Measurements from ENCODE around the gene AP3S2.
"Not testable (repeated sequence)": the region's sequence is repeated elsewhere in the genome, so short reads cannot be mapped to it uniquely, and the experiment has no call there.

The AP3S2 gene

DNA sequence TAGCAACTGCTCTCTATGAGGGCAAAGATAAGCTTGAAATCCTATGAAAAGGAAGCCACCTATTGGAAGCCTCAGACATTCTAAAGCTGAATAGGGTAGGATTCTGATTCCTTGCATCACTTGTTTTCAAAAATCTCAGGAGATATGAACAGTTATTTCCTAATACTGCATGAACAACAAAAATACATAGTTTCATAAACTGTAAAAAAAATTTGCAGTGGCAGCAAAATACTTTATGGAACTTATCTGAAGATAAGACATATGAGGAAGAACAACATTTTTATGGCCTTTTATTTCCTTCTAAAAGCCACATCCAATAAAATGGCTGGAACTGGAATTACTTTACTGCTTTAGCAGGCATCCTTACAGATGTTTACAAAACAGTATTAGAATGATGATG lies 29.9 kb downstream of the AP3S2 start:
- no peak for DNase-seq

- no peak for DNase-seq
Measured at GRCh38 chr15:89860891-89861290, 32.9 kb downstream of the AP3S2 start.

- DNase-seq, result no peak
Measured at GRCh38 chr15:89860431-89860830, 33.4 kb downstream of the AP3S2 start.

DNA sequence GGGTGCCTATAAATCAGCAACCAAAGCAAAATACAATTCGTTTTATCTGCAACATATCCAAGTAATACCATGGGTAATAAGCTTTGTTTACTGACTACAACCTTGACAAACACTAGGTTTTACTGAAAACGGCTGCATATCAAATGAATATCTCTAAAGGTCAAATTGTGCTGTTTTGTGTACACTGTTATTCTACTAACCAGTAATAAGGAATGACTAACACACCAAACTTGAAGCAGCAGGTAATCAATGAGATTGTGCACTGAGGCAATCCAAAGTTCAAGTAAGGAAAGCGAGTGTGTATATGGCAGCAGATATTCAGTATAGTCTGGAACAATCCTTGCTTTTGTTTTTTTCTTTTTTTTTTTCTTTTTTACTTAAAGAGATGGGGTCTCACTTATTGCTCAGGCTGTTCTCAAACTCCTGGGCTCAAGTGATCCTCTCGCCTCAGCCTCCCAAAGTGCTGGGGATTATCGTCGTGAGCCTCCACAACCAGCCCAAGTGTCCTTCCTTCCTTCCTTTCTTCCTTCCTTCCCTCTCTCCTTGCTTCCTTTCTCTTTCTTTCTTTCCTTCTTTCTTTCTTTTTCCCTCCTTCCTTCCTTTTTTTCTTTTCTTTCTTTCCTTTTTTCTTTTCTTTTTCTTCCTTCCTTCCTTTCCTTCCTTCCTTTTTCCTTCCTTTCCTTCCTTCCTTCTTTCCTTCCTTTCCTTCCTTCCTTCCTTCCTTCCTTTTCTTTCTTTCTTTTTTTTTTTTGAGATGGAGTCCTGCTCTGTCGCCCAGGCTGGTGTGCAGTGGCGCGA lies 34.9 kb downstream of the AP3S2 start:
- DNase-seq, result no peak

GRCh38 chr15:89857673-89858072 lies 36.1 kb downstream of the AP3S2 start:
- no peak for DNase-seq

- DNase-seq, result no peak
Measured at GRCh38 chr15:89855948-89856347, 37.8 kb downstream of the AP3S2 start.

- DNase-seq, result not testable (repeated sequence)
Measured at GRCh38 chr15:89854863-89855262, 38.9 kb downstream of the AP3S2 start.

- DNase-seq, result no peak
Measured at GRCh38 chr15:89852342-89852995, 41.3 kb downstream of the AP3S2 start.

DNA sequence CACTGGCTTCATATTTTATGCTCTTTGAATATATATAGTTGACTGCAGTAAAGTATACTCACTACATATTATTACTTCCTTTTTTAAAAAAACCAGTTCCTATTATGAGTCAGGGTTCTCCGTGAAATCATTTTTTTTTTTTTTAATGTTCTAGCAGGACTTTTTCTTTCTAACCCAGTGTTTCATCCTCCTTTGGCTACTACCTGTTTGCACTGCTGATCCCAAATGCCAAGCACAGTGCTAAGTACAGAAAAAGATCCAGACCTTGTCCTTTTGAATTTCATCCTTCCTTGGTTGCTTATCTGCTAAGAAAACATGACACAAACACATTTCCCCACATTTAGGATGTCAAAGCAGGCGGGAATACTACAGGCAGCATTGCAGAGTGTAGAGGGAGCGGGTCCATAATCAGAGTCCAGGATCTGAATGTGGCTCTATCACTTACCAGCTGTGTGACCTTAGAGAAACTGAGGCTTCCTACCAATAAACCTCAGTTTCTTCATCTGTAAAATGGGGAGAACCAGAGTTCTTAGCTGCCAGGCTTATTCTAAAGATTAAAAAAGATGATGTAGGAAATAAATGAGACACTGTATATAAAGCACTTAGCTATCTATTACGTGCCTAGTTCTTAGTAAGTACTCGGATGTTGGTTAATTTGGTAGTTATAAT lies 42.0 kb downstream of the AP3S2 start:
- DNase-seq, result no peak

DNA sequence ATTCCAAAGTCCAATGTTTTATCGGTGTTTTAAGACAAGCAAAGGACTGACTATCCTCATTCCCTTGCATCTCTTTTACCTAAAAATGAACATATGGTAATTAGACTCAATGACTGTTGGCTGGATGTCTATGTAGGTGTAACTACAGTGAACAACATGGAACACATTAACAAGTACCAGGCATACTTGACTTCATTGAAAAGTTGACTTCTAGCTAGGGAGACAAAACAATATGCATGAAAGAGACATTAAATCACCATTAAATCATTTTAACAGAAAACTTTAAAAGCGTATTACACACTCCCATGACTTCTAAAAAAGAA lies 44.9 kb downstream of the AP3S2 start:
- no peak for DNase-seq

- DNase-seq, result no peak
Measured at GRCh38 chr15:89847101-89847500, 46.7 kb downstream of the AP3S2 start.

- no peak for DNase-seq
Measured at GRCh38 chr15:89845305-89845893, 48.4 kb downstream of the AP3S2 start.

DNA sequence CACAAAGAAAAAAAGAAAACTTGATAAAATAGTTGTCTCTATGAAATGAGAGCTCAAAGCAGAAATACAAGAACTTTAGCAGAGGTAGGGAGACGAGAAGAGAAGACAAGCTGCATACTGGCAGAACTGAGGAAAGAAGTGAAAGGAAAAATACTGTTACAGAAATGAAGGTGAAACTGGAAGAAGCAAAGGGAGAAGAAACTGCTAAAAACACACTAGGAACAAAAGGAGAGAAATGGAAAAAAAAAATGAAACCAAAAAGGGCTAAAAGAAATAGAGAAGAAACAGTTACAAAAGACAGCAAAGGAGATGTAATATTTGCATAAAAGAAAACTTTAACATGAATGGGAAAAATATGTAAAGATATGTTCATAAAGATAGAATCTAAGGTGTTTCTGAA lies 51.8 kb downstream of the AP3S2 start:
- no peak for DNase-seq

GRCh38 chr15:89841306-89841705 lies 52.5 kb downstream of the AP3S2 start:
- DNase-seq, result no peak

GRCh38 chr15:89839167-89839810 lies 54.5 kb downstream of the AP3S2 start:
- no peak for DNase-seq

DNA sequence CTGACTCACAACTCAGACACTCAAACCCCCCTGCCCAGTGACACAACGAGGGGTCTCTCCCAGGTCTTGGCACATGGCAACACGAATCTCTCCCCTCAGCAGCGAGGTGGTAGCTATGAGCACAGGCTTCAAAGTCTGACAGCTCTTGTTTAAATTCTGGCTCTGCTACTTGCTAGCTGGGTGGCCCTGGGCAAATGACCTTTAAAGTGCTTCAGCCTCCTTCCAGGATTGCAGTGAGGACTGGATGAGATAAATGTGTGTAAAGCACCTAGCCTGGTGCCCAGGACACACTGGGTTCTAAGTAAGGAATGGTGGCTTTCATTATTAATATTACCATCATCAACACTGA lies 56.0 kb downstream of the AP3S2 start:
- no peak for DNase-seq

DNA sequence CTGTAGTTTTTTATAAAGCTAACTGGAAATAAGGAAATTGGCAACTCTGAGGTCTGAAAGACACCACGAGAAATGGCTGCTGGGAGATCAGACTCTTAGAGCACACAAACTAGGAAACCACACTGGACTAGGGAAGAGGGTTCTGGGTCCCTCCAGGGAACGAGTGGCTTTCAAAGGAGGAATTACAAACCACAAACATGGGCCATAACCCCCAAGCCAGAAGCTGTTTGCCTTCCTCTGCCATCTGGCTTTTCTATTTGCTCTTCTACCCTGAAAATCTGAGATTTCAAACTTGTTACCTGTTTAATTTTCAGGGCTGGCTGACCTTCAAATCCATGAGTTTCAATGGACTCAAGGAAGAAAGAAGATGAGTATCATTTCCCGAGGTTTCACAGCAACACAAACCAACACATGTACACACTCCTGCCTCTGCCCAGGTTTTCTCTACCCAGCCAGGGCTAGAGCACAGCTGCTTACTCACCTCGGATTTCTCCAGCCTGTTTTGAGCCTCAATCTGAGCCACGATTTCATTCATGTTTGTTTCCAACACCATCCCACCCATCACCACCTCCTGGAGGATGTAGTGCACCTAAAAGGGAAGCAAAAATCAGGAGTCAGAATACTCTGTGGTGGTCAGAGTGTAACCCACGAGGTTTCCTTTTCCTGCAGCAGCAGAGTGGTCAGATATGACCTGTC lies 56.5 kb downstream of the AP3S2 start:
- no peak for DNase-seq

DNA sequence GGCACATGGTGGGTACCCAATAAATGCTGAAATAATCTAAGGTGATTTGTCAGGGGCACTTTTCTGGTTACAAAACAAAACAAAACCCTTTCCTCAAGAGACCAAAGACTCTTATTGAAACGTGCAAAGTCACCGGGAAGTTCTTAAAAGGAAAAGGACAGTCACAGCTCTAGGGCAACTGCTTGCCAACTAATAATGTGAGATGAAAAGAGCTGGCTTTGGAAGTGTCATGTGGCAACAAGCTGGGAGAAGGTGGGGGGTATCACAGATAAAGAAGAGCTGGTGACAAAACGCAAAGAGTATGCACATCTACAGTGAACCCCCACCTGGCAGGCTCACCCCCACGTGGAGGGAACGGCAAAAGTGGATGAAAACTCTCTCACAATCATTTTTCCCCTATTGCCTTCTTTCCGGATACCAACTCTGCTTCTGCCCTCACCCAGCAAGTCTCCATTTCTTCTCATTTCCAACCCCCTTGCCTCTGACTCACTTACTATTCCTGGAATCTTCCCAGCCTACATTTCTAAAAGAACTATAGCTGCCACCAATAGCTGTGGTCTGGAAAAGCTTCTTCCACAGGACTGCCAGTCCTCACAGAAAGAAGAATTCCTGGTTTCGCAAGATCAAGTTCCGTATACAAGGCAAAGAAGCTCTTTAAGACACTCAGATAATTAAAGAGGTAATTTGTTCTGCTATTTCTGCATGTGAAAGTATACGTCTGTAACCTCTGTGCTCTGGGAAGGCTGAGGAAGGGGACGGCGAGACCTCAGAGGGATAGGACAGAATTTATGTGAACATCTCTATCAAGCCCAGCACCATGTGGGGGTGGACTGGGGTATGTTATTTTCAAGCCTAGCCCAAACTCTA lies 57.3 kb downstream of the AP3S2 start:
- DNase-seq, result no peak

DNA sequence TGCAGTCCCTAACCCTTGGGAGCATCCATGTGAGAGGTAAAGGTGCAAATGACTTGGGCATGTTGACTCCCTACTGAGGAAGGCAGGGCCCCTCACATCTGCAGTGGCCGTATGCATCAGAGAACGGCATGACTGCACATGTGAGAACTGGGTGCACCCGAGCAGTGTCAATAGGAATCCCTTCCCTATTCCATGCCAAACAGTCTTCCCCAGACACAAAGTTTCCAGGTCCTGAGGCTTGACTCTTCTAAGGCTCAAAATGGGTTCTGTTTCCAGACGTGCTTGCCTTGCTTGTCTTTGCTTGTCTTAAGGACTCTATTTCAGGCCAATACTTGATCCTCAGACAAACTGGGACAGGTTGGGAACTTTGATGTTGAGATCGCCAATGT lies 58.6 kb downstream of the AP3S2 start:
- DNase-seq, result no peak

- not testable (repeated sequence) for DNase-seq
Measured at GRCh38 chr15:89834465-89835175, 59.2 kb downstream of the AP3S2 start.

DNA sequence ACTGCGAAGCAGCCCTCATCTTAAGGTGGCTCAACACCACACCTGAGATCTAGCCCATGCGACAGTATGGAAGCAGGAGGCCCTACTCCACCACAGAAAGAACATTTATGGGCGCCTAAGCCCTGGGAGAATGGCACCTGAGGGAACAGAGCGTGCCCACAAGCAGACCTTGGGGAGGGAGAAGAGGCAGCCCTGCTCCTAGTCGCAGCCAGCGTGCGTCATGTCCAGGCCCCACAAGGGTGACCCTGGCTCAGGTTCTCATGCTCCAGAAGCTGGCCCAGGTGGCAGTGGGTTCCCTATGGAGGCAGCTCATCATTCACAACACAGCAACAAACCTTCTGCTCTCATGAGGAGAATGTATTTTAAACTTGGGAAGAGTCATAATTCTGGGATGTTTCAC lies 59.8 kb downstream of the AP3S2 start:
- no peak for DNase-seq
